ENCODE data around the gene SLC37A1.

The SLC37A1 gene

DNA sequence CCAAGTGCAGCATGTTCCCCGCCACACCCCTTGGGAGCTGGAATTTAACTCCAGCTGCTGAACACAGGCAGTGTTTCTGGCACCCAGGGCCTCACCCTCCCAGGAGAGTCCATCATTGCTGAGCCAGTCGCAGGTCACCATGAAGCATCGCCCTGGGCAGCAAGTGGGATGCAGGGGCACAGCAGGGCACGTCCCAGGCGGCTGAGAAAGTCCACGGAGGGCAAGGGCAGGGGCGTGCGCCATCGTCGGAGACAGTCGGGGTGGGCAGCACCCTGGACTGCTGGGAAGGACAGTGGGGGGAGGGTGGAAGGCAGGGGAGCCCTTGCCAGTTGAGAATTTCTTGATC is 70.6 kb downstream of the SLC37A1 start:
- Histone ChIP-seq H3K27me3 (ENCODE audit: control insufficient read depth, insufficient read depth, low read length) (peaks cover 38% of the 10 kb centered on the region), H3K9me3 (replicated peaks; ENCODE audit: low read length) (no peaks in the 10 kb centered on the region), H3K4me2 (ENCODE audit: low read length) (no peak overlapping the region), H3K36me3 (ENCODE audit: insufficient read depth, low read length) (no peaks in the 10 kb centered on the region), H3K4me3 (ENCODE audit: low read length) (no peak overlapping the region), H3K9ac (ENCODE audit: low read depth, low read length) (no peak overlapping the region), H3K4me1 (ENCODE audit: control insufficient read depth, insufficient read depth, low read length) (no peaks in the 10 kb centered on the region)

DNA sequence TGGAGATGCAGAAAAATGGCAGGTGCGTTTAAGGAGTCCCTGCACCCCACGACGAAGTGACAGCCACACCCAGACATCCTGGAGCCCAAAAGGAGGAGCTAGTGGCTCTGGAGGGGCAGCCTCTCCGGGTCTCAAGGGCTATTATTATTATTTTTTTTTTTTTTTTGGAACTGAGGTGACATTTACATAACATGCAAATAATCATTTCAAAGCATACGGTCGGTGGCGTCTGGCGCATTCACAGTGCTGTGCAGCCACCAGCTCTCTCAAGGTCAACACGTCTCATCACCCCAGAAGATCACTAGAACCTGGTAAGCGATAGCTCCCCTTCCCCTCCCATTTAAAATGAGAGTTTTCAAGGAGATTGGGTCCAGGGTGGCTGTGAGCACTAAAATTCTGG is 72.2 kb downstream of the SLC37A1 start:
- Histone ChIP-seq H3K9ac (ENCODE audit: low read depth, low read length) (no peak overlapping the region), H3K9me3 (replicated peaks; ENCODE audit: low read length) (no peaks in the 10 kb centered on the region), H3K4me1 (ENCODE audit: control insufficient read depth, insufficient read depth, low read length) (no peaks in the 10 kb centered on the region), H3K4me2 (ENCODE audit: low read length) (no peak overlapping the region), H3K36me3 (ENCODE audit: insufficient read depth, low read length) (no peaks in the 10 kb centered on the region), H3K27me3 (ENCODE audit: control insufficient read depth, insufficient read depth, low read length) (peaks cover 30% of the 10 kb centered on the region), H3K4me3 (ENCODE audit: low read length) (no peak overlapping the region)

DNA sequence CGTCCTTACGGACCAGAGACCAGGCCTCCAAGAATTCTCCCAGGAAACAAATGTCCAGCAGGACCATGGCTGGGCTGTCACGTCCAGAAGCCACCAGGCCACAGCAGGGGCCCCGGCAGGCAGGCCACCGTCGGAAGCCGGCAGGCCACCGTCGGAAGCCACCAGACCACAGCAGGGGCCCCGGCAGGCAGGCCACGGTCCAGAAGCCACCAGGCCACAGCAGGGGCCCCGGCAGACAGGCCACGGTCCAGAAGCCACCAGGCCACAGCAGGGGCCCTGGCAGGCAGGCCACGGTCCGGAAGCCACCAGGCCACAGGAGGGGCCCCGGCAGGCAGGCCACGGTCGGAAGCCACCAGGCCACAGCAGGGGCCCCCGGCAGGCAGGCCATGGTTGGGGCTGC is 72.8 kb downstream of the SLC37A1 start:
- no peak overlapping the region for H3K4me3 ChIP-seq (ENCODE audit: low read length)
- H3K4me1 ChIP-seq (ENCODE audit: control insufficient read depth, insufficient read depth, low read length): no peaks in the 10 kb centered on the region
- H3K9me3 ChIP-seq (replicated peaks; ENCODE audit: low read length): no peaks in the 10 kb centered on the region
- H3K9ac ChIP-seq (ENCODE audit: low read depth, low read length): no peak overlapping the region
- no peak overlapping the region for H3K4me2 ChIP-seq (ENCODE audit: low read length)
- no peaks in the 10 kb centered on the region for H3K36me3 ChIP-seq (ENCODE audit: insufficient read depth, low read length)
- peaks cover 30% of the 10 kb centered on the region for H3K27me3 ChIP-seq (ENCODE audit: control insufficient read depth, insufficient read depth, low read length)

DNA sequence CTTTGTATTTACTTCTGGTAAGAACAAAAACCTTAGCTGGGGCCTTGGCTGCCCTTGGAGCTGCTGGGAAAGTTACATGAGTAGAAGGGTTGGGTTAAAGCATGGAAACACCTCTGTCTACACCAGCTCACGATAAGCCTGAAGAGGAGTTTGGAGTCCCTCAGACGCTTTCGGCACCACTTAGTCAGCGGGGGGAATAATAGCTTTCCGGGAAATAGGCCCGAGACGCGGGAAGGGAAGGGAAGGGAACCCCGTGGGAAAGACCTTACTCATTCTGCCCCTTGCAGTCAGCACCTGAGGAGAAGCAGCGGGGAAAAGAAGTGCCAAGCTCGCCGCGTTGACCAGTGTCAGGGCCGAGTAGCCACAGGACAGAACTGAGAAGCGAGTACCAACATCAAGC is 73.4 kb downstream of the SLC37A1 start:
- no peaks in the 10 kb centered on the region for H3K9me3 ChIP-seq (replicated peaks; ENCODE audit: low read length)
- no peaks in the 10 kb centered on the region for H3K4me1 ChIP-seq (ENCODE audit: control insufficient read depth, insufficient read depth, low read length)
- no peaks in the 10 kb centered on the region for H3K36me3 ChIP-seq (ENCODE audit: insufficient read depth, low read length)
- peaks cover 30% of the 10 kb centered on the region for H3K27me3 ChIP-seq (ENCODE audit: control insufficient read depth, insufficient read depth, low read length)
- H3K4me2 ChIP-seq (ENCODE audit: low read length): no peak overlapping the region
- no peak overlapping the region for H3K9ac ChIP-seq (ENCODE audit: low read depth, low read length)
- H3K4me3 ChIP-seq (ENCODE audit: low read length): no peak overlapping the region

DNA sequence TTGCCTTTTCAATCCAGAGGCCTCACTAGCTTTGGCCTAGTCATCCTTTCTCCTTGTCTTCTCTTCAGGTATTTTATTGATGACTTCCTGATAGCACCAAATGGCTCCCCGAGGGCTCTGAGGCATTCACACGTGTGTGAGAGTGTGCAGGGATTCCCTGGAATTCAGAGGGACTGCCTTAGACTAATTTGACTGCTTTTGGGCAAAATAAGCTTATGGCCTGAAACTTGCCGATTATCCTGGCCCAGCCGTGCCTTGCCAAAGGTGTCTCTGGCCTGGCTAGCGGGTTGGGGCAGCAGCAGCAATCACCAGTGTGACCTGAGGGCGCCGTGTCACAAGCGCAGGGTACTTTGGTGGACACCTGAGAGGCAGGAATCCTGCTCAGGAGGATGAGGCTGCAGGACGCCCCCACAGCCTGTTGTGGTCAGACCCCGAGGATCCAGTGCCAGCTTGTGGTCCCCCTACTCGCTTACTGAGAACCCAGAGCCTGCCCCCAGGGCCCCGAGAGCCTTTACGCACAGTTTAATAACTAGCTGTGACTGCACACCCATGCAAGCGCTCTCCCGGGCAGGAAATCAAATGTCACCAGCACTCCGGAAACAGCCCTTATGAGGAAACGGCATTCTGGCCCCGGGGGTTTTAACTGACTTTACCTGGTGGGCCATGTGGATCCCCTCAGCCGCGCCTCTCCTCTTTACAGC is 76.9 kb downstream of the SLC37A1 start:
- Histone ChIP-seq H3K9me3 (replicated peaks; ENCODE audit: low read length) (no peaks in the 10 kb centered on the region), H3K4me3 (ENCODE audit: low read length) (no peak overlapping the region), H3K9ac (ENCODE audit: low read depth, low read length) (no peak overlapping the region), H3K27me3 (ENCODE audit: control insufficient read depth, insufficient read depth, low read length) (peaks cover 30% of the 10 kb centered on the region), H3K36me3 (ENCODE audit: insufficient read depth, low read length) (no peaks in the 10 kb centered on the region), H3K4me2 (ENCODE audit: low read length) (no peak overlapping the region), H3K4me1 (ENCODE audit: control insufficient read depth, insufficient read depth, low read length) (no peaks in the 10 kb centered on the region)

DNA sequence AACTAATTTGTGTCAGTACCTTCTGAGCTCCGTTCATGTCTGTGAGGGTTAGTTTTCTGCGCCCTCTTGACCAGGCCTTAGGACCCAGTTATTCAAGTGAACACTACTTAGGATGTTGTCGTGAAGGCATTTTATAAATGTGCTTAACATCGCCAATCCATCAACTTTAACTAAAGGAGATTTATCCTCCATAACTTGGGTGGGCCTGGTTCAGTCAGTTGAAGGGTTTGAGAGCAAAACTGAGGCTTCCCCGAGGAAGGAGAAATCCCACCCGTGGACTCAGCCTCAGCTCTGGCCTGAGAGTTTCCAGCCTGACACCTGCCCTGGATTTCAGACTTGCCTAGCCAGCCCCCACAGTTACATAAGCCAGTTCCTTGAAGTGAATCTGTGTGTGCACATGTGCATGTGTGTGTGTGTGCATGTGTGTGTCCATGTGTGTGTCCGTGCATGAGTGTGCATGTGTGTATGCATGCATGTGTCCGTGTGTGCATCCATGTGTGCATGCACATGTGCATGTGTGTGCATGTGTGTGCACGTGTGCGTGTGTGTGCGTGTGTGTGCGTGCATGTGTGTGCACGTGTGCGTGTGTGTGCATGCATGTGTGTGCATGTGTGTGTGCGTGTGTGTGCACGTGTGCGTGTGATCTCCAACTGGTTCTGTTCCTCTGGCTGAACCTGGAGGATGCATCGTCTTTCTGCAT is 77.7 kb downstream of the SLC37A1 start:
- H3K4me3 ChIP-seq (ENCODE audit: low read length): no peak overlapping the region
- peaks cover 30% of the 10 kb centered on the region for H3K27me3 ChIP-seq (ENCODE audit: control insufficient read depth, insufficient read depth, low read length)
- H3K4me1 ChIP-seq (ENCODE audit: control insufficient read depth, insufficient read depth, low read length): no peaks in the 10 kb centered on the region
- no peak overlapping the region for H3K9ac ChIP-seq (ENCODE audit: low read depth, low read length)
- H3K9me3 ChIP-seq (replicated peaks; ENCODE audit: low read length): no peaks in the 10 kb centered on the region
- no peak overlapping the region for H3K4me2 ChIP-seq (ENCODE audit: low read length)
- H3K36me3 ChIP-seq (ENCODE audit: insufficient read depth, low read length): no peaks in the 10 kb centered on the region

DNA sequence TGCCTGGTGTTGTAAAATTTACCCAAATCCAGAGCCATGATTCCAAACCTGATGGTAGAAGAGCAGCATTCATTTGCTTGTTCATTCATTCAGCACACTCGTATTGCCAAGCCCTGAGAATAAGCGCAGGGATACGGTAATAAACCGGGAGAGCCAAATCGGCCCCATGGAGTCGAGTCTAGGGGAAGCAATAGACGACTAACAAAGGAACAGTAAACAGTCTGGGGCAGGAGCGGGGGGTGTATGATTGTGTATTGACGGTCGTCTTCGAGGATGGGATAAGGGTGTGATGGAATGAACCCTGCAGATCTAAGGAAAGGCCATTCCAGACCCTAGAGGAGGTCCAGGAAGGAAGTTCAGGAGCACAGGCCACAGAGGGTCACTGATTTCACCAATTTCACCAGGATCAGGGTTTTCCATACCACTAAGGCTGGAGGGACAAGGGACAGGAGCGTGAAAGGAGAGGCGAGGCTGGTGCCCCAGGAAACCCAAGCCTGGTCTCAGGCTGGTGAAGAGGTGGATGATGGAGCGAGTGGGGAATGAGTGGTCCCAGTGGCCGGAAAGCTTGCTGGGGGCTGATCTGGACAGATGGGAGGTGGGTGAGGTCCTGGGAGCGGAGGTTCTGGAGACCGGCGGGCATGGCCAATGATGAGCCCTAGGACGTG is 78.6 kb downstream of the SLC37A1 start:
- H3K4me2 ChIP-seq (ENCODE audit: low read length): no peak overlapping the region
- H3K9ac ChIP-seq (ENCODE audit: low read depth, low read length): no peak overlapping the region
- H3K4me3 ChIP-seq (ENCODE audit: low read length): no peak overlapping the region
- peaks cover 36% of the 10 kb centered on the region for H3K27me3 ChIP-seq (ENCODE audit: control insufficient read depth, insufficient read depth, low read length)
- no peaks in the 10 kb centered on the region for H3K4me1 ChIP-seq (ENCODE audit: control insufficient read depth, insufficient read depth, low read length)
- no peaks in the 10 kb centered on the region for H3K36me3 ChIP-seq (ENCODE audit: insufficient read depth, low read length)
- no peaks in the 10 kb centered on the region for H3K9me3 ChIP-seq (replicated peaks; ENCODE audit: low read length)

DNA sequence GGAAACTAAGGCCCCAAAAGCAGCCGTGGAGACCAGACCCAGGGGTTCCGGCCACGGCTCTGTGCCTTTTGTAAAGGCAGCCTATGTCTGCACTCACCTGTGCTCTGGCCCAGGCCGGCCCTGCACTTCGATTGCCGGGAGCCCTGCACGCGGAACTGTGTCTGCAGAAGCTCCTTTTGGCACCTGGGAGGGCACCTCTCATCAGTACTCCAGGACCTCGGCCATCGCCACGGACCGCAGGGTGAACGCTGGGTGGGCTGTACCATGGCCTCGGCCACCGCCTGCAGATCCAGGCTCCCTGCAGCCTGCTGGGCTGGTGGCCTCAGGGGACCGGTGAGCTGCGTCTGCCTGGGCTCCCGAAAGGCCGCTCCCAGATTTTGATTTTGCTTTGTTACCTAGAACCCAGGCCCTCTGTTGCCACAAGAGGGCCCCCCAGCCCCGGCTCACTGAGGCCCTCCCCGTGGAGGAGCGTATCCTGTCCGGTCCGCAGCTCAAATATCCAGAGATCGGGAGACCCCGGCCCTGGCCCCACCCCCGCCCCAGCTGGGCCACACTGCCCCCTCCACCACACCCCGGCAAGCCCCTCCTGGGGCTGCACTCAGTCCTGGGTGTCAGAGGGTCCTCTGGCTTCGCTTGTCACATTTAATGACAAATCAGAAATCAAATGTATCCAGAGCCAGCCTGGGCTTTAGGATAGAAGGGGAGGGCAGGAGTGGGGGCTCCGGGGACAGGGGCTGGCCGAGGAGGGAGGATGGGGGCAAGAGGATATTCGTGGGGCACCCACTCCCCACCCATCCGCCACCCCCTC is 79.6 kb downstream of the SLC37A1 start:
- peaks cover 41% of the 10 kb centered on the region for H3K27me3 ChIP-seq (ENCODE audit: control insufficient read depth, insufficient read depth, low read length)
- no peaks in the 10 kb centered on the region for H3K4me1 ChIP-seq (ENCODE audit: control insufficient read depth, insufficient read depth, low read length)
- peak overlapping the region; percentile 55 for H3K4me3 ChIP-seq (ENCODE audit: low read length)
- H3K36me3 ChIP-seq (ENCODE audit: insufficient read depth, low read length): no peaks in the 10 kb centered on the region
- no peak overlapping the region for H3K9ac ChIP-seq (ENCODE audit: low read depth, low read length)
- no peaks in the 10 kb centered on the region for H3K9me3 ChIP-seq (replicated peaks; ENCODE audit: low read length)
- H3K4me2 ChIP-seq (ENCODE audit: low read length): peak overlapping the region; percentile 84

DNA sequence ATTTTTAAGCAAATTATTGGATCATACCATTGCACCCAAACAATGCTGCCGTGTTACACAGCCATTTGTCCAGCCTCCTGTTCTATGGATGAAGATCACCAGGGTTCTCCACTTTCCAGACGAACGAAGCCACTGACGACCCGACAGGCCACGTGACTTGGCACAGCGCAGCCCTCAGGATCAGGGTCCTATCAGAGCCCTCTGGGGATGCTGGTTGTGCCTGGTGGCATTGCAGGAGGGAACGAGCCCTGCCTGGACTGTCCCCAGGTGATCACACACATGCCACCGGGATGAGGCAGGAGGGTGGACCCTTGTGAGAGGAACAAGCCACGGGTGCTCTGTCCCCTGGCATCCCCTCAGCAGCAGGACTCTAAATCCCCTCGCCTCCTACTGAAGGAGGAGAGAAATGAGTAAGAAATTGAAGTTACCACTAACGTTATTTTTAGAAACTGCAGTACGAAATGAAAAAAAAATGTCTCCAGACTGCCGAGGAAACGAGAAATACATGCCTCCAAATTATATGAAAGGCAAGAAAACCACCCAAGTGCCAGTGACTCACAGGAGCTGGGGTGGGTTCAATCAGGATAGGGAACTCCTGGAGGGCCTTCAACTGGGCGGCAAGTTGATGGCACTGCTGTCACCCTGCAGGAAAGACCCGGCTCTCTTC is 81.1 kb downstream of the SLC37A1 start:
- Histone ChIP-seq H3K27me3 (ENCODE audit: control insufficient read depth, insufficient read depth, low read length) (peaks cover 45% of the 10 kb centered on the region), H3K9ac (ENCODE audit: low read depth, low read length) (no peak overlapping the region), H3K4me2 (ENCODE audit: low read length) (no peak overlapping the region), H3K36me3 (ENCODE audit: insufficient read depth, low read length) (no peaks in the 10 kb centered on the region), H3K4me1 (ENCODE audit: control insufficient read depth, insufficient read depth, low read length) (no peaks in the 10 kb centered on the region), H3K9me3 (replicated peaks; ENCODE audit: low read length) (no peaks in the 10 kb centered on the region), H3K4me3 (ENCODE audit: low read length) (no peak overlapping the region)

DNA sequence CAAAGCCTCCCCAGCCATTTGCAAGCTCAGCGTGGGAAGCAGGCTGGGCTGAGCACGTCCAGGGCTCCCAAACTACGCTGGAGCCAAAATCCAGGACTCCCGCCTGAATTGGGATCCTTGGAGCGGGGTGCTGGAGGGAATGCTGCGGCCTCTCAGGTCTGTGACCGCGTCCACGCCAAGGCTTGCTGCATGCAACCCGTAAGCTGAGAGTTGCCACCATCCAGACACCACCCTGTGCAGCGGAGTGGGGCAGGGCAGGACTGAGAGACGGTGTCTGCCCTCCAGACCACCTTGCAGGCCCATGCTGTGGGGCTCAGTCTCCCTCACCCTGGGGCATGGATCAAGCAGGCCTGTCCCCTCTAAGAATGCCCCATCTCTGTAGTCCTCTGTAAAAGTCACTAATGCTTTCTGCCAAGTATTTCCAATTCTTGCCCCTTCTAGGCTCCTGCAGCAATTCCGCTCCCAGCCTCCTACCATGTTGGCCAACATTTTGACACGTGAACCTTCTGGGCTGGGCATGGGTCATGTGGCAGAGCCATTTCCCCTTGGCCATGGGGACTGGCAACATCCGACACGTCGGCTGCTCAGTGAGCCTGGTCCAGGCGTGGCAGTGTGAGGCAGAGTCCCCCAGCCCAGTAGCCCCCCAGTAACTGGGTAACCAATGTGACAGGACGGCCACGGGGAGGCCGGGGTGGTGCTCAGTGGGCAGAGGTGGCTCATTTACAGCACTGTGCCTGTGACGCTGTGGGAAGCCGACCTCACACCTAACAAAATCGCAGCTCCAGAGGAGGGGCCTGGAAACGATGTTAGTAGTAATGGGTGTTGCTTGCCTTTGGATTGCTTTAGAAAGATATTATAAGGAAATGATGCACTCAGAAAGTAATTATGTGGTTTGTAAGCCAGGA is 81.9 kb downstream of the SLC37A1 start:
- H3K36me3 ChIP-seq (ENCODE audit: insufficient read depth, low read length): no peaks in the 10 kb centered on the region
- no peaks in the 10 kb centered on the region for H3K9me3 ChIP-seq (replicated peaks; ENCODE audit: low read length)
- no peak overlapping the region for H3K4me3 ChIP-seq (ENCODE audit: low read length)
- peaks cover 53% of the 10 kb centered on the region for H3K27me3 ChIP-seq (ENCODE audit: control insufficient read depth, insufficient read depth, low read length)
- H3K4me1 ChIP-seq (ENCODE audit: control insufficient read depth, insufficient read depth, low read length): no peaks in the 10 kb centered on the region
- no peak overlapping the region for H3K9ac ChIP-seq (ENCODE audit: low read depth, low read length)
- no peak overlapping the region for H3K4me2 ChIP-seq (ENCODE audit: low read length)

All from skeletal muscle satellite cell (primary cell).